ENCODE results near the gene ATXN7L2.

DNA sequence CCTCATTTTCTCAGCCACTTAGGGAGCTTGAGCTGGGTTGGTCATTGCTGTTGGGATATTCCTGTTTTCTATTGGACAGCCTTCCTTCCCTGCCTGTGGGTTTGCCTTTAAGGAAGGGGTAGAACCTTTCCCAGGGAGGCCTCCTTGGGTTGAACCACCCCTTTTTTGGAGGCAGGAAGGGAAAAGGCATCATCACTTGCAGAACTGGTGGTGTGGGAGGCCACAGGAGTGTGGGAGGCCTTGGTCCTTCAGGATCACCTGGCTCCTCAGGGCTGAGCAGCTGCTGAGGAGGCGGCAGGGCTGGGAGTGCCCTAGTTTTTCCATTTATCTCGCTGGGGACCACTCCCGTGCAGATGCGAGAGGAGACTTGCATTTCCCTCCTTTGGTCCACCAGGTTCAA is 9.5 kb downstream of the ATXN7L2 start:
- TF ChIP-seq POLR2AphosphoS5 (IDR thresholded peaks at IDR 0.05; ENCODE audit: low read depth, low read length) (no peak), SIN3A (IDR thresholded peaks at IDR 0.05; ENCODE audit: borderline replicate concordance, insufficient read depth, low read length) (no peak), FOXP2 (optimal IDR thresholded peaks at IDR 0.05; ENCODE audit: borderline replicate concordance, extremely low read depth, extremely low read length, insufficient read depth) (no peak)
- TF ChIP-seq, protein P1, sequence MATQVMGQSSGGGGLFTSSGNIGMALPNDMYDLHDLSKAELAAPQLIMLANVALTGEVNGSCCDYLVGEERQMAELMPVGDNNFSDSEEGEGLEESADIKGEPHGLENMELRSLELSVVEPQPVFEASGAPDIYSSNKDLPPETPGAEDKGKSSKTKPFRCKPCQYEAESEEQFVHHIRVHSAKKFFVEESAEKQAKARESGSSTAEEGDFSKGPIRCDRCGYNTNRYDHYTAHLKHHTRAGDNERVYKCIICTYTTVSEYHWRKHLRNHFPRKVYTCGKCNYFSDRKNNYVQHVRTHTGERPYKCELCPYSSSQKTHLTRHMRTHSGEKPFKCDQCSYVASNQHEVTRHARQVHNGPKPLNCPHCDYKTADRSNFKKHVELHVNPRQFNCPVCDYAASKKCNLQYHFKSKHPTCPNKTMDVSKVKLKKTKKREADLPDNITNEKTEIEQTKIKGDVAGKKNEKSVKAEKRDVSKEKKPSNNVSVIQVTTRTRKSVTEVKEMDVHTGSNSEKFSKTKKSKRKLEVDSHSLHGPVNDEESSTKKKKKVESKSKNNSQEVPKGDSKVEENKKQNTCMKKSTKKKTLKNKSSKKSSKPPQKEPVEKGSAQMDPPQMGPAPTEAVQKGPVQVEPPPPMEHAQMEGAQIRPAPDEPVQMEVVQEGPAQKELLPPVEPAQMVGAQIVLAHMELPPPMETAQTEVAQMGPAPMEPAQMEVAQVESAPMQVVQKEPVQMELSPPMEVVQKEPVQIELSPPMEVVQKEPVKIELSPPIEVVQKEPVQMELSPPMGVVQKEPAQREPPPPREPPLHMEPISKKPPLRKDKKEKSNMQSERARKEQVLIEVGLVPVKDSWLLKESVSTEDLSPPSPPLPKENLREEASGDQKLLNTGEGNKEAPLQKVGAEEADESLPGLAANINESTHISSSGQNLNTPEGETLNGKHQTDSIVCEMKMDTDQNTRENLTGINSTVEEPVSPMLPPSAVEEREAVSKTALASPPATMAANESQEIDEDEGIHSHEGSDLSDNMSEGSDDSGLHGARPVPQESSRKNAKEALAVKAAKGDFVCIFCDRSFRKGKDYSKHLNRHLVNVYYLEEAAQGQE (IDR thresholded peaks at IDR 0.05; ENCODE audit: insufficient read depth in 1 of 2, low read depth in 2 of 2, low read length in 2 of 2): no peak
